Measurements from ENCODE around the gene COG7.

COG7 gene

DNA sequence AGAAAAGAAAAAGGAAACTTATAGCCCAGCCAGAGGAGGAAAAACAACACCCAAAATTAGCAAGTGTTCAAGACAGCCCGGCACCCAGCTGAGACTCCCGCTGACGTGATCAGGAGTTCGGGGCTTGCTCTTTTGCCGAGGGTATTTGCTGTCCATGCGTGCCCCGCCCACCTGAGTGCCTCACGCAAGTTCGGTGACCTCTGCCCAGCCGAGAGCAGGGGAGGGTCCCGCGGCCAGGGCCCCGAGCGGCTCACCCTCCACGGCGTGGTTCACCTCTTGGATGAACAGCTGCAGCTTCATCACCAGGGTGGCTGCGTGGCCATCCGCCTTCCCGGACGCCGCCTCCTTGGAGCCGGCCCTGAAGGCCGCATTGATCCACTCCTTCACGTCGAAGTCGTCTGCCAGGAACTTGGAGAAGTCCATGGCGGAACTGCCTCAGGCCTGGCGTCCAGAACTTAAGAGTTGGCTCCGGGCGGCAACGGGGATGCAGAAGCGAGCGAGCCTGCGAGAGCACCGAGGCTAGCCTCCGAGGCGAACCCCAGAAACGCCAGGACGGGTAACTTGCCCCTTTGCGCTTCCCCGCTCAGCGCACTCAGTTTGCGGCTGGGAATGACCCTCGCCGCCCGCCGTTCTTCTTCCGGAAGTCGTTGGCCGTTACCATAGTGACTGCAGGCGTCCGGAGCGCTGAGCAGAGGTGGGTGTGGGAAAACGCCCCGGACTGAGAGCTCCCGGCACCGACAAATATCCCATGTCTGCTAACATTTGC lies at the start of gene COG7:
COG7 (minus strand) TSS at position 618 of the 766 bp plus-strand sequence; CDS start at position 423, 195 bp downstream.
- peak; percentile 89 for DNase-seq
- Mint-ChIP-seq H3K36me3 (peaks cover 0 to 12% of the 10 kb centered on the region in 2 donors), H3K4me1 (peaks cover 11 to 40% of the 10 kb centered on the region in 2 donors), H3K27me3 (no peaks in the 10 kb centered on the region), H3K9me3 (no peaks in the 10 kb centered on the region), H3K27ac (peak within 1 kb of the TSS; percentile 93), H3K4me3 (peak within 1 kb of the TSS; percentile 88 to 98)
- ATAC-seq (replicated peaks) = peak; percentile 95 to 96

GRCh38 chr16:23502466-23502865 lies 49.5 kb upstream of the COG7 start:
- Mint-ChIP-seq H3K4me3 (no peak overlapping the region), H3K27ac (no peak overlapping the region), H3K9me3 (no peaks in the 10 kb centered on the region), H3K36me3 (peaks cover 19 to 43% of the 10 kb centered on the region in 2 donors), H3K27me3 (no peaks in the 10 kb centered on the region), H3K4me1 (peaks cover 68 to 86% of the 10 kb centered on the region in 2 donors)
- DNase-seq (no peak), ATAC-seq (replicated peaks) (no peak)

GRCh38 chr16:23501291-23501690 lies 48.3 kb upstream of the COG7 start:
- Mint-ChIP-seq H3K4me1 (peaks cover 67 to 89% of the 10 kb centered on the region in 2 donors), H3K27me3 (no peaks in the 10 kb centered on the region), H3K36me3 (peaks cover 21 to 40% of the 10 kb centered on the region in 2 donors), H3K27ac (peak overlapping the region; percentile 66), H3K9me3 (no peaks in the 10 kb centered on the region), H3K4me3 (peak overlapping the region in 1 of 2 donors; percentile 28)
- no peak for DNase-seq
- ATAC-seq (replicated peaks) = no peak

DNA sequence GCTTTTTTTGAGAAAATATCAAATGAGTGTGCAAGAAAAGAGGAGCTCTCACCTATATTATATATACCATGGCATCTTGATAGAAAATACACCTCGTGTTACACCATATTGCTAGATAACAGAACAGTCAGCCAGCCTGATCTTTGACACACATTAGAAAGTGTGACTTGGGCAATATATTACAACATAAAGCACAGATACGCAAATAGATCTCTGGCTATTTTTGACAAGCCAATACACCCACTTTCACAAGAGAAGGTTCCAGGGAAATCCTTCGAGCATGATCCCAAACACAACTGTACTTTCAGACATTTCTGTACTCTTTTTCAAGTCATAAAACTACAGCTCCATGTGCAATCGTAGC lies 47.9 kb upstream of the COG7 start:
- H3K9me3 Mint-ChIP-seq = no peaks in the 10 kb centered on the region
- H3K27ac Mint-ChIP-seq = peak overlapping the region; percentile 66
- peak overlapping the region in 1 of 2 donors; percentile 28 for H3K4me3 Mint-ChIP-seq
- no peak for DNase-seq
- peaks cover 23 to 36% of the 10 kb centered on the region in 2 donors for H3K36me3 Mint-ChIP-seq
- no peaks in the 10 kb centered on the region for H3K27me3 Mint-ChIP-seq
- ATAC-seq (replicated peaks) = no peak
- peaks cover 64 to 86% of the 10 kb centered on the region in 2 donors for H3K4me1 Mint-ChIP-seq

DNA sequence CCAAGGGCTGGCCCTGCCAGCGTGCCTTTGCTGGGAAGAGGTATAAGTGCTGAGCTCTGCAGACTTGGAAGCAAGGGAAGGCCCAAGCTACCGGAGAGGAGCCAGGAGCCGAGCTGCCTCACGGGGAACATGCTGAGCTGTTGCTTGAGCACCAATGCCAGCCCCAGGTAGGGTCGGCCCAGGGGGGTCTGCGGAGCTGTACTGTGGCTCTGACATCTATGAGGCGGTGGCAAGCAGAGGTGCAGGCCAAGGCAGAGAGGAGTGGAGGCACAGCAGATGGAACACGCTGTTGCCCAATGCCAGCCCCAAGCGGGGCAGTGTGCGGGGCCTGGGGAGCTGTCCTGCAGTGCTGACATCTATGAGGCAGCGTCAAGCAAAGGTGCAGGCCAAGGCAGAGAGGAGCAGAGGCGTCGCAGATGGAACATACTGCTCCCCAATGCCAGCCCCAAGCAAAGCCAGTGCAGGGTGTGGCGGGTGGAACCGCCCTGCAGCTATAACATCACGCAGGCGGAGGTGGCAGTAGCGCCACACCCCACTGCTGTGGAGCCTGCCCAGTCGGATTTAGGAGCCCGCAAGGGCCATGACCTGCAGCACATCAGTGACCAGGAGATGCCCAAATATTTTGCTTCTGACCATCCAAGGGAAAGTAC lies 47.3 kb upstream of the COG7 start:
- Mint-ChIP-seq H3K4me3 (peak overlapping the region; percentile 68 to 69), H3K27me3 (no peaks in the 10 kb centered on the region), H3K36me3 (peaks cover 23 to 40% of the 10 kb centered on the region in 2 donors), H3K27ac (peak overlapping the region; percentile 88), H3K4me1 (peaks cover 61 to 81% of the 10 kb centered on the region in 2 donors), H3K9me3 (no peaks in the 10 kb centered on the region)
- DNase-seq = no peak
- ATAC-seq (replicated peaks) = no peak

DNA sequence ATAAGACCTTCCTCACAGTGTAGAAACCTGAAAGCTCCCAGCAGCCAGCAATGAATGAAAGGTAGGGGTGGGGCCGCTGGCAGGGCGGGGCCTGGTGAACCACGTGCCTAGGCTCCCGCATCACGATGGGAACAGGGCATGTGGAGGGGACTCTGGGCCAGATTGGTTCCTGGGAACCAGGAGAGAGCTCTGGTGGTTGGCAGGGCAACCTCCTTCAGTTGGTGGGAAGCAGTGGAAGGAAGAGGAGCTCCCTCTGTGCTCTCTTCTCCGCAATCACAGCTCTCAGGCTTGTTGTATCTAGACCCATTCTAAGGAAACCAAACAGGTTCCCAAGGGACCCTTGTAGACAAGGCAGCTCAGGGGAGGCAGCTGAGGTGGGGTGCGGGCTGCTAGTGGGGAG lies 46.8 kb upstream of the COG7 start:
- ATAC-seq (replicated peaks) = peak in 1 of 2 donors; percentile 21
- H3K27ac Mint-ChIP-seq = peak overlapping the region; percentile 88
- no peak for DNase-seq
- H3K36me3 Mint-ChIP-seq = peaks cover 21 to 41% of the 10 kb centered on the region in 2 donors
- H3K27me3 Mint-ChIP-seq = no peaks in the 10 kb centered on the region
- H3K9me3 Mint-ChIP-seq = no peaks in the 10 kb centered on the region
- peak overlapping the region; percentile 68 to 69 for H3K4me3 Mint-ChIP-seq
- peaks cover 59 to 76% of the 10 kb centered on the region in 2 donors for H3K4me1 Mint-ChIP-seq

- Mint-ChIP-seq H3K27ac (peak overlapping the region; percentile 91), H3K27me3 (no peaks in the 10 kb centered on the region), H3K4me3 (no peak overlapping the region), H3K9me3 (no peaks in the 10 kb centered on the region), H3K4me1 (peaks cover 51 to 70% of the 10 kb centered on the region in 2 donors), H3K36me3 (peaks cover 23 to 43% of the 10 kb centered on the region in 2 donors)
- no peak for DNase-seq
- no peak for ATAC-seq (replicated peaks)
Observed at GRCh38 chr16:23498863-23499262, 45.9 kb upstream of the COG7 start.

GRCh38 chr16:23497543-23497868 lies 44.5 kb upstream of the COG7 start:
- Mint-ChIP-seq H3K9me3 (no peaks in the 10 kb centered on the region), H3K27ac (peak overlapping the region; percentile 72), H3K4me1 (peaks cover 47 to 64% of the 10 kb centered on the region in 2 donors), H3K27me3 (no peaks in the 10 kb centered on the region), H3K36me3 (peaks cover 30 to 50% of the 10 kb centered on the region in 2 donors), H3K4me3 (peak overlapping the region; percentile 15 to 39)
- DNase-seq = no peak
- ATAC-seq (replicated peaks) = no peak

DNA sequence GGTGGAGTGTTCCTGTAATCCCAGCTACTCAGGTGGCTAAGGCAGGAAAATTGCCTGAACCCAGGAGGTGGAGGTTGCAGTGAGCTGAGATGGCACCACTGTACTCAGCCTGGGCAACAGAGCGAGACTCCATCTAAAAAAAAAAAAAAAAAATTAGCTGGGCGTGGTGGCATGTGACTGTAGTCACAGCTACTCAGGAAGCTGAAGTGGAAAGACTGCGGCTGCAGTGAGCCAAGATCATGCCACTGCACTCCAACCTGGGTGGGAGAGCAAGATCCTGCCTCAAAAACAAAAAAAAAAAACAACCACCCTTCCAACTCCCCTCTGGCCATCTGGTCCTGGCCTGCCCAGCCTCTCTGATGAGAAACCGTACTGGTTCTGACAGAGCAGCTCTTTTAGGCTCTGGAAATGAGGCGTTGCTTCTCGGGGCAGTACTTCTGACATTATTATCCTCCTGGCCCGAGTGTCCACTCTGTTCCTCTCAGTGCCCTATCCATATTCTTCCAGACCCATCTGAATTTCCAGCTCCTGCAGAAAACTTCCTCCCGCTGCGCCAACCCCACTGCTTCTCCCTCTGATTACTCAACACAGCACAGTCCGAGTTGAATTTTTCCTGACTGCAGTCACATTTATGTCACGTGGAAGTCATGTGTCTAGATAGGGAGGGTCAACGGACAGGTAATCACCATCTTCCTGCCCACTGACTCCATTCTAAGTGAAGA lies 44.0 kb upstream of the COG7 start:
- no peak for DNase-seq
- H3K27ac Mint-ChIP-seq = peak overlapping the region; percentile 72
- peak; percentile 91 to 92 for ATAC-seq (replicated peaks)
- no peaks in the 10 kb centered on the region for H3K9me3 Mint-ChIP-seq
- H3K27me3 Mint-ChIP-seq = no peaks in the 10 kb centered on the region
- H3K36me3 Mint-ChIP-seq = peaks cover 35 to 51% of the 10 kb centered on the region in 2 donors
- peaks cover 42 to 59% of the 10 kb centered on the region in 2 donors for H3K4me1 Mint-ChIP-seq
- H3K4me3 Mint-ChIP-seq = peak overlapping the region; percentile 15 to 39

DNA sequence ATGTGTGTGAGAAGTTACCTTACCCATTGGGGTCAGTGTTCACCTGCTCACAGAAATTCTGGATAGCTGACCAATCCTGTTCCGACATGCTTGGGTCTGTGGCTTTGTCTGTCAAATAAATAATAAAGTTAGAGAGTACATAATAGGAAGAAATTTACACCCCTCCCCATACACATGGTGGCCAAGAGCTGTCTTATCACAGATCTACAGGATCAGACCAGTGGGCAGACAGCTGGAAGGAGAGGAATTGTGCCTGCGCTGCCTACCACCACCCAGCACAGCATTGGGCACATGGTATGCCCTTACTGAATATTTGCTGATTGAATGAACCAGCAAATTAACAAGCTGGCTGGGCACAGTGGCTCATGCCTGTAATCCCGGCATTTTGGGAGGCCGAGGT lies 42.7 kb upstream of the COG7 start:
- peak overlapping the region; percentile 47 for H3K27ac Mint-ChIP-seq
- H3K9me3 Mint-ChIP-seq = no peaks in the 10 kb centered on the region
- no peak for DNase-seq
- H3K4me3 Mint-ChIP-seq = no peak overlapping the region
- ATAC-seq (replicated peaks) = no peak
- no peaks in the 10 kb centered on the region for H3K27me3 Mint-ChIP-seq
- H3K4me1 Mint-ChIP-seq = peaks cover 30 to 46% of the 10 kb centered on the region in 2 donors
- H3K36me3 Mint-ChIP-seq = peaks cover 43 to 55% of the 10 kb centered on the region in 2 donors

DNA sequence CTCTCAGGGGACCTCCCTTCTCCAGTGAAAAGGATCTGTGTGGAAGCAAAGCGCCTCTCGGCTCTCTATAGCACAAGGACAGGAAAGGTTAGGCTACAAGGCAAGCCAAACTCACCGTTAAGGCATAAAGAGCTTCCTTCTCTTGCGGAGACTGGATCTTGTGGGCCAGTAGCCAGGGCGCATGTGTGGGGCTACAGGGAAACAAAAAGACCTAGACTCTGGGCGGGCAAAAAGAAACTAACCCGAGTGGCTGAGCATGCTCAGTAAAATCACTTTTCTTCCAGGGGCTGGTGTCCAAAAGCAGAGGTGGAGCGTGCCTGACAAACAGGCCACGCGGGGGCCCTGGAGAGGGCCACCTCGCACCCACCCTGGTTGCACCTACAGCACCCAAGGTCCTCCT lies 41.2 kb upstream of the COG7 start:
- no peaks in the 10 kb centered on the region for H3K9me3 Mint-ChIP-seq
- no peak for ATAC-seq (replicated peaks)
- peaks cover 19 to 31% of the 10 kb centered on the region in 2 donors for H3K4me1 Mint-ChIP-seq
- H3K36me3 Mint-ChIP-seq = peaks cover 47 to 55% of the 10 kb centered on the region in 2 donors
- H3K27me3 Mint-ChIP-seq = no peaks in the 10 kb centered on the region
- no peak for DNase-seq
- no peak overlapping the region for H3K4me3 Mint-ChIP-seq
- H3K27ac Mint-ChIP-seq = peak overlapping the region; percentile 78

DNA sequence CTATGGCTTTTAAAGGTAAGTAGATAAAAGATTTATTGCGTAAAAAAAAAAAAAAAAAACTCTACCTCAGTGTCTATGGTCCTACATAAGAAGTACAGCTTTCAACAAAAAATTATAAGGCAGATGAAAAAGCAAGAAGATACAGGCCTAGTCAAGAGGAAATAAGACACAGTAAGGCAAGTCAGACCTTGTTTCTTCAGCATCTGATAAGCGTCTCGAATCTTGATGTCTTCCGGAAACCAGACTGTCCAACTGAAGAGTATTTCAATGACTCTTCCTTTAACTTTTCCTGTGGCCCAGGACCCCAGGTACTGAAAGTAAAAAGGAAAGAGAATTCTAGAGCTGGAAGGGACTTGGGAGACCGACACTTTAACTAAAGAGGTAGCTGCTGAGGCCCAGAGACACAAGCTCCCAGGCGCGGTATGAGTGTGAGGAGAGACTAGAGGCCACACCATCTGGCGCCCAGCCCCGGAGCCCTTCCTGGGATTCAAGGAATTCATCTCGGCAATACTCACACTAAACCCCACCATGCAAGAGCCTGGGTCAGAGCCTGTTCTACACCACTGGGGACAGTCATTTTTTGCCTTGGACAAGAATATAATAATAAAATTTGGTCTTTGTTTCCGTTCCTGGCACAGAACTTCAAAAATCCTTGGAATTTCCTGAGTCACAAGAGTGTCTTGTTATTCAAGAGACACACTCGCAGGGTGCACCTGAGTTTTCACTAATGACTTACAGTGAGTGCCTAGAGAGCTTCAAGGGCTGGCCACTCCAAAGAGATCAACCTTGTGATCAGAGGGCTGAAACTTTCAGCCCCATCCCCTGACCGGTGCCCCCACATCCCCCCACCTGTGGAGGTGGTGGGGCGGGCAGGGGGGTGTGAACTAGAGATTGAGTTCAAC lies 38.8 kb upstream of the COG7 start:
- peaks cover 40 to 47% of the 10 kb centered on the region in 2 donors for H3K36me3 Mint-ChIP-seq
- H3K4me1 Mint-ChIP-seq = peaks cover 3 to 6% of the 10 kb centered on the region in 2 donors
- H3K27me3 Mint-ChIP-seq = no peaks in the 10 kb centered on the region
- no peaks in the 10 kb centered on the region for H3K9me3 Mint-ChIP-seq
- DNase-seq = no peak
- H3K4me3 Mint-ChIP-seq = no peak overlapping the region
- no peak for ATAC-seq (replicated peaks)
- H3K27ac Mint-ChIP-seq = peak overlapping the region; percentile 37

- ATAC-seq (replicated peaks) (no peak), DNase-seq (no peak)
- Mint-ChIP-seq H3K27me3 (no peaks in the 10 kb centered on the region), H3K4me1 (peaks cover 3 to 5% of the 10 kb centered on the region in 2 donors), H3K4me3 (no peak overlapping the region), H3K36me3 (peaks cover 39 to 60% of the 10 kb centered on the region in 2 donors), H3K9me3 (no peaks in the 10 kb centered on the region), H3K27ac (no peak overlapping the region)
Observed at GRCh38 chr16:23486480-23486879, 33.5 kb upstream of the COG7 start.
